ENCODE data around the gene MXRA5.

MXRA5 gene

GRCh38 chrX:3271834-3272186 lies 74.6 kb downstream of the MXRA5 start:
- TF ChIP-seq, protein P1, sequence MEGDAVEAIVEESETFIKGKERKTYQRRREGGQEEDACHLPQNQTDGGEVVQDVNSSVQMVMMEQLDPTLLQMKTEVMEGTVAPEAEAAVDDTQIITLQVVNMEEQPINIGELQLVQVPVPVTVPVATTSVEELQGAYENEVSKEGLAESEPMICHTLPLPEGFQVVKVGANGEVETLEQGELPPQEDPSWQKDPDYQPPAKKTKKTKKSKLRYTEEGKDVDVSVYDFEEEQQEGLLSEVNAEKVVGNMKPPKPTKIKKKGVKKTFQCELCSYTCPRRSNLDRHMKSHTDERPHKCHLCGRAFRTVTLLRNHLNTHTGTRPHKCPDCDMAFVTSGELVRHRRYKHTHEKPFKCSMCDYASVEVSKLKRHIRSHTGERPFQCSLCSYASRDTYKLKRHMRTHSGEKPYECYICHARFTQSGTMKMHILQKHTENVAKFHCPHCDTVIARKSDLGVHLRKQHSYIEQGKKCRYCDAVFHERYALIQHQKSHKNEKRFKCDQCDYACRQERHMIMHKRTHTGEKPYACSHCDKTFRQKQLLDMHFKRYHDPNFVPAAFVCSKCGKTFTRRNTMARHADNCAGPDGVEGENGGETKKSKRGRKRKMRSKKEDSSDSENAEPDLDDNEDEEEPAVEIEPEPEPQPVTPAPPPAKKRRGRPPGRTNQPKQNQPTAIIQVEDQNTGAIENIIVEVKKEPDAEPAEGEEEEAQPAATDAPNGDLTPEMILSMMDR (IDR thresholded peaks at IDR 0.05; ENCODE audit: borderline replicate concordance, control extremely low read depth, extremely low read depth, insufficient read depth, missing control alignments), result no peak
- in situ Hi-C loops (cut with MboI; ENCODE audit: low sequenced_read_pairs, unreplicated experiment), result no loop called here
- no peak for DNase-seq (ENCODE audit: low spot score)

DNA sequence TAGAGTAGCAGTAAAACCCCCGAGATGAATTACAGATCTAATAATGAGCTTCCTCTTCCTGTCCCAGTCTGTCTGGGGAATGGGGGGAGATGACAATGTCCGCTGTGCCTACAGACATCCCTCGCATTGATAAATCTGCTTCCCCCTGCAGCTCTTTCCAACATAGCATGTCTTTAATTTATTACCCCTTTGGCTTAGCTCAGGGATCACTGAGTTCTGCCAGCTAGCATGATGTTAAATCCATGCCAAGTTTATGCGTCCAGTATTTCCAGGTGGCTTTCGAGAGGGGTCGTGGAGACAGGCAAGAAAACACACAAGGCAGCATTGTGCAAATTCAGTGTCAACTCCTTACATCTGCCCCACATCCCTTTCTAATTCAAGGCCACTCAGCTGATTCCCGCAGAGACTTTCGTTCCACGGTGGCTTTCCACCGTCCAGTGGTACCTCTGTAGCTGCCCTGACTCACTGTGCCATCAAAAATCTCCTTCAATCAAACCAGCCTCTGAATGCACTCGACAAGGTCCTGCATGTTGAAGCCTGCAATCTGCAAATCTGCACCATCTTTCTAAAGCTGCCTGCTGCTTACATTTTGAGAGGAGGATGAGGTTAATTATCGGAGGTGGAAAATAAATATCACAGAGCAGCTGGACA lies 75.1 kb downstream of the MXRA5 start:
- in situ Hi-C loops (cut with MboI; ENCODE audit: low sequenced_read_pairs, unreplicated experiment), result no loop called here
- DNase-seq (ENCODE audit: low spot score), result no peak
- TF ChIP-seq, protein P1 (IDR thresholded peaks at IDR 0.05; ENCODE audit: borderline replicate concordance, control extremely low read depth, extremely low read depth, insufficient read depth, missing control alignments), result no peak

DNA sequence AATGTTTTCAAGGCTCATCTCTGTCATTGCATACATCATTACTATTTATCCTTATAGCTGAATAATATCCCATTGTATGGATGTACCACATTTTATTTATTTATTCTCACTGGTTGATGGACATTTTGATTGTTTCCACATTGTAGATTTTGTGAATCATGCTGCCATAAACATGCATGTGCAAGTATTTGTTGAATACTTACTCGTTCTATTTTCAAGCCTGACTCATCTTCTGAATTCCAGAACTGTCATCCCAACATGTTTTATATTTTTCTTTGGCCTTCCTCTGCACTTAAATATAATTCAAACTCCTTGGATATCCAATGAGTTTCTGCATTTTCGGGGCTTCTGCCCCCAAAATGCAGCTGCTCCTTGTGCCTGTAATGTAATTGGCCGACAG lies 77.6 kb downstream of the MXRA5 start:
- TF ChIP-seq, protein P1 (IDR thresholded peaks at IDR 0.05; ENCODE audit: borderline replicate concordance, control extremely low read depth, extremely low read depth, insufficient read depth, missing control alignments), result no peak
- DNase-seq (ENCODE audit: low spot score), result no peak
- in situ Hi-C loops (cut with MboI; ENCODE audit: low sequenced_read_pairs, unreplicated experiment), result no loop called here

GRCh38 chrX:3263681-3264126 lies 82.7 kb downstream of the MXRA5 start:
- no peak for DNase-seq (ENCODE audit: low spot score)
- TF ChIP-seq, protein P1 (IDR thresholded peaks at IDR 0.05; ENCODE audit: borderline replicate concordance, control extremely low read depth, extremely low read depth, insufficient read depth, missing control alignments), result no peak
- in situ Hi-C loops (cut with MboI; ENCODE audit: low sequenced_read_pairs, unreplicated experiment), result no loop called here

DNA sequence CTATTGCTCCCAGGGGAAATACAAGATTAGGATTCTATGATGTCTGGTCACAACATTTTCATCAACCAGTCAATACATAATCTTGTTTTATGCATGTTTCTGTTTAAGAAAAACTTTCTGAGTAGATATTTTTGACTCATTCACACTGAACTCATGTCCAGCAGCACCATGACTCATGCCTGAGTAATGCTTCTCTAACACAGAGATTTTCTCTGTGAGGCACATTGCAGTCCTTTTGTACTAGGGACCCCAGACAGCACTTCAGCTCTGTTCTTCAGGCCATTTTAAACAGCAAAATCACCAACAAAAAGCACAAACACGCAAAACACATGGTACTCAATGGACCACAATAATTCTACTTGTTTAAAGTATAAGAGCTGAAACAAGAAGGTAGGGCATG lies 83.6 kb downstream of the MXRA5 start:
- TF ChIP-seq, protein P1 (IDR thresholded peaks at IDR 0.05; ENCODE audit: borderline replicate concordance, control extremely low read depth, extremely low read depth, insufficient read depth, missing control alignments), result no peak
- DNase-seq (ENCODE audit: low spot score), result no peak
- in situ Hi-C loops (cut with MboI; ENCODE audit: low sequenced_read_pairs, unreplicated experiment), result no loop called here

Data from GM13976 (cell line).